GM23248 (cell line): ENCODE measurements around the gene AGTR2. TPM values are rescaled to one million over a fixed set of nuclear protein-coding genes. Genes with fewer than 3 reads are reported as not detected.

Experiments used
- DNase-seq: peaks from one replicate; pipeline ENCODE4 v3.0.0-alpha.2; 2015
- H2AFZ ChIP-seq: fragments of 200-600 bp; sonication (generic); 2 replicates; pipeline ENCODE4 v1.6.1; 2016; ENCODE audit warnings: antibody characterized with exemption
- H3F3A ChIP-seq: fragments of 200-600 bp; sonication (generic); 2 replicates; pipeline ENCODE4 v1.6.1; 2016; ENCODE audit warnings: mild to moderate bottlenecking, antibody characterized with exemption, mixed run types; ENCODE audit not compliant: insufficient read depth
- H3K27ac ChIP-seq: fragments of 200-600 bp; sonication (generic); 2 replicates; pipeline ENCODE4 v1.5.1; 2016; ENCODE audit warnings: mild to moderate bottlenecking
- H3K27me3 ChIP-seq: fragments of 200-600 bp; sonication (generic); replicated peaks from 2 replicates; pipeline ENCODE4 v1.6.1; 2016; ENCODE audit warnings: mild to moderate bottlenecking; ENCODE audit not compliant: insufficient read depth
- H3K36me3 ChIP-seq: fragments of 200-600 bp; sonication (generic); 2 replicates; pipeline ENCODE4 v1.6.1; 2016; ENCODE audit warnings: low read depth, mild to moderate bottlenecking
- H3K4me1 ChIP-seq: fragments of 200-600 bp; sonication (generic); 2 replicates; pipeline ENCODE4 v1.6.1; 2016; ENCODE audit warnings: mild to moderate bottlenecking; ENCODE audit not compliant: insufficient read depth
- H3K4me2 ChIP-seq: fragments of 200-600 bp; sonication (generic); one replicate; pipeline ENCODE4 v1.6.1; 2016; ENCODE audit warnings: mild to moderate bottlenecking; ENCODE audit not compliant: unreplicated experiment
- H3K4me3 ChIP-seq: fragments of 200-600 bp; sonication (generic); 2 replicates; pipeline ENCODE4 v1.5.1; 2016; ENCODE audit warnings: mild to moderate bottlenecking
- H3K79me2 ChIP-seq: fragments of 200-600 bp; sonication (generic); 2 replicates; pipeline ENCODE4 v1.6.1; 2016; ENCODE audit warnings: mild to moderate bottlenecking; ENCODE audit not compliant: insufficient read depth
- H3K9ac ChIP-seq: fragments of 200-600 bp; sonication (generic); 2 replicates; pipeline ENCODE4 v1.6.1; 2016; ENCODE audit warnings: mild to moderate bottlenecking
- H3K9me2 ChIP-seq: fragments of 200-600 bp; sonication (generic); 2 replicates; pipeline ENCODE4 v1.6.1; 2016; ENCODE audit warnings: mixed run types, mild to moderate bottlenecking, moderate library complexity; ENCODE audit not compliant: insufficient read depth
- H3K9me3 ChIP-seq: fragments of 200-600 bp; sonication (generic); one replicate; pipeline ENCODE4 v1.6.1; 2017; ENCODE audit warnings: low read depth
- H4K20me1 ChIP-seq: fragments of 200-600 bp; sonication (generic); 2 replicates; pipeline ENCODE4 v1.6.0; 2016; ENCODE audit not compliant: insufficient read depth
- EZH2 ChIP-seq: fragments of 200-600 bp; sonication (generic); IDR thresholded peaks from 2 replicates; pipeline ENCODE4 v1.6.1; 2018; ENCODE audit warnings: antibody characterized with exemption, mild to moderate bottlenecking; ENCODE audit not compliant: insufficient read depth, poor library complexity, severe bottlenecking
- EZH2phosphoT487 ChIP-seq: fragments of 200-600 bp; sonication (generic); IDR thresholded peaks from 2 replicates; pipeline ENCODE4 v1.6.1; 2018; ENCODE audit warnings: antibody characterized with exemption, moderate library complexity, mild to moderate bottlenecking, low read depth; ENCODE audit not compliant: insufficient read depth
- WGBS, 2 experiments: methylation state at CpG; one replicate each; pipeline ENCODE4 v1.1.6; 2015 to 2017; ENCODE audit warnings: low lambda C conversion rate in 2 of 2, low coverage in 1 of 2; ENCODE audit errors: missing lambda C conversion rate in 2 of 2; 5-methylcytosine and 5-hydroxymethylcytosine counted together
- in situ Hi-C: fragments of 300-500 bp; cut with MboI; formaldehyde crosslinking; loops from 2 replicates; pipeline ENCODE4 v1.15.0; 2020
- polyA plus RNA-seq: library from polyadenylated mRNA; unstranded; fragments of >200 nt; fragmentation: Nextera tagmentation; extraction: Ambion mirVana; gene quantifications from 2 replicates; pipeline ENCODE4 v1.2.1, GENCODE V29; 2016
- total RNA-seq: library from RNA; depleted of rRNA; stranded (reverse); fragments of >200 nt; shearing (Covaris generic); gene quantifications from 2 replicates; pipeline ENCODE4 v1.2.3, GENCODE V29; 2014

The AGTR2 gene
- total and polyA plus RNA-seq, 2 experiments from 2014 or later: not detected

GRCh38 chrX:116172976-116173375, 2.4 kb downstream of the AGTR2 start:
- Histone ChIP-seq H3F3A (no peaks in the 10 kb centered on the region), H4K20me1 (no peaks in the 10 kb centered on the region), H3K4me1 (no peaks in the 10 kb centered on the region), H3K27me3 (no peaks in the 10 kb centered on the region), H3K79me2 (no peaks in the 10 kb centered on the region), H3K9me3 (no peaks in the 10 kb centered on the region), H3K36me3 (no peaks in the 10 kb centered on the region), H3K27ac (no peak overlapping the region), H2AFZ (no peak overlapping the region), H3K9me2 (no peaks in the 10 kb centered on the region), H3K4me2 (no peak overlapping the region), H3K4me3 (no peak overlapping the region), H3K9ac (no peak overlapping the region)
- 2 to 3% methylated on average over 8 to 9 of the region's 9 CpGs for WGBS, 2 experiments
- DNase-seq: no peak
- in situ Hi-C loops: no loop called here
- TF ChIP-seq EZH2phosphoT487 (no peak), EZH2 (no peak)

GRCh38 chrX:116181300-116181699, 10.8 kb downstream of the AGTR2 start:
- H3K9ac ChIP-seq: no peak overlapping the region
- H4K20me1 ChIP-seq: no peaks in the 10 kb centered on the region
- no peak overlapping the region for H3K4me2 ChIP-seq
- no peak for DNase-seq
- 0 to 22% methylated on average over 1 of the region's 1 CpG for WGBS, 2 experiments
- no peak overlapping the region for H2AFZ ChIP-seq
- H3K27me3 ChIP-seq: no peaks in the 10 kb centered on the region
- no peak overlapping the region for H3K4me3 ChIP-seq
- H3K9me2 ChIP-seq: no peaks in the 10 kb centered on the region
- H3K36me3 ChIP-seq: no peaks in the 10 kb centered on the region
- no peaks in the 10 kb centered on the region for H3K9me3 ChIP-seq
- no peaks in the 10 kb centered on the region for H3F3A ChIP-seq
- TF ChIP-seq EZH2 (no peak), EZH2phosphoT487 (no peak)
- in situ Hi-C loops: no loop called here
- H3K79me2 ChIP-seq: no peaks in the 10 kb centered on the region
- no peaks in the 10 kb centered on the region for H3K4me1 ChIP-seq
- no peak overlapping the region for H3K27ac ChIP-seq

GRCh38 chrX:116185163-116185562, 14.6 kb downstream of the AGTR2 start:
- Histone ChIP-seq H2AFZ (no peak overlapping the region), H3F3A (no peaks in the 10 kb centered on the region), H3K36me3 (no peaks in the 10 kb centered on the region), H3K9ac (no peak overlapping the region), H3K79me2 (no peaks in the 10 kb centered on the region), H3K27me3 (no peaks in the 10 kb centered on the region), H4K20me1 (no peaks in the 10 kb centered on the region), H3K9me2 (no peaks in the 10 kb centered on the region), H3K4me2 (no peak overlapping the region), H3K4me3 (no peak overlapping the region), H3K9me3 (no peaks in the 10 kb centered on the region), H3K4me1 (no peaks in the 10 kb centered on the region), H3K27ac (no peak overlapping the region)
- in situ Hi-C loops: no loop called here
- DNase-seq: no peak
- TF ChIP-seq EZH2: no peak
- TF ChIP-seq EZH2phosphoT487: no peak

- no peaks in the 10 kb centered on the region for H3K79me2 ChIP-seq
These were observed 24.1 kb downstream of the AGTR2 start for GRCh38 chrX:116194649-116195048.

GRCh38 chrX:116198235-116198634, 27.7 kb downstream of the AGTR2 start:
- Histone ChIP-seq H3K4me3 (no peak overlapping the region), H4K20me1 (no peaks in the 10 kb centered on the region), H3K27ac (no peak overlapping the region), H3F3A (no peaks in the 10 kb centered on the region), H3K9ac (no peak overlapping the region), H3K4me2 (no peak overlapping the region), H3K9me3 (no peaks in the 10 kb centered on the region), H3K36me3 (no peaks in the 10 kb centered on the region), H3K27me3 (no peaks in the 10 kb centered on the region), H3K79me2 (no peaks in the 10 kb centered on the region), H3K9me2 (no peaks in the 10 kb centered on the region), H2AFZ (no peak overlapping the region), H3K4me1 (no peaks in the 10 kb centered on the region)
- in situ Hi-C loops: no loop called here
- no peak for DNase-seq
- 59 to 71% methylated on average over 3 of the region's 3 CpGs for WGBS, 2 experiments
- TF ChIP-seq EZH2phosphoT487 (no peak), EZH2 (no peak)

More at GRCh38 chrX:116194649-116195048, 24.1 kb downstream of the AGTR2 start:
- Histone ChIP-seq H3K27ac (no peak overlapping the region), H3K27me3 (no peaks in the 10 kb centered on the region), H3K4me1 (no peaks in the 10 kb centered on the region), H3F3A (no peaks in the 10 kb centered on the region), H3K9me3 (no peaks in the 10 kb centered on the region), H3K9ac (no peak overlapping the region), H3K4me2 (no peak overlapping the region), H4K20me1 (no peaks in the 10 kb centered on the region), H2AFZ (no peak overlapping the region), H3K36me3 (no peaks in the 10 kb centered on the region), H3K9me2 (no peaks in the 10 kb centered on the region), H3K4me3 (no peak overlapping the region)
- in situ Hi-C loops: no loop called here
- TF ChIP-seq EZH2 (no peak), EZH2phosphoT487 (no peak)
- no peak for DNase-seq
